ENCODE results near the gene TMTC2. TPM values are rescaled to one million over a fixed set of nuclear protein-coding genes. Genes with fewer than 3 reads are reported as not detected.

Gene TMTC2
- total RNA-seq, 1 donor from 2014 or later: 3.7 TPM

- DNase-seq: no peak
- intact Hi-C loops (cut with DNase I): no loop called here
- ATAC-seq (ENCODE audit: poor library complexity): no peak
These were observed 474.8 kb downstream of the TMTC2 start for GRCh38 chr12:83161456-83161855.

- ATAC-seq (ENCODE audit: poor library complexity) (no peak), DNase-seq (no peak)
- intact Hi-C loops (cut with DNase I): no loop called here
These were observed 482.0 kb downstream of the TMTC2 start for GRCh38 chr12:83168751-83169150.

DNA sequence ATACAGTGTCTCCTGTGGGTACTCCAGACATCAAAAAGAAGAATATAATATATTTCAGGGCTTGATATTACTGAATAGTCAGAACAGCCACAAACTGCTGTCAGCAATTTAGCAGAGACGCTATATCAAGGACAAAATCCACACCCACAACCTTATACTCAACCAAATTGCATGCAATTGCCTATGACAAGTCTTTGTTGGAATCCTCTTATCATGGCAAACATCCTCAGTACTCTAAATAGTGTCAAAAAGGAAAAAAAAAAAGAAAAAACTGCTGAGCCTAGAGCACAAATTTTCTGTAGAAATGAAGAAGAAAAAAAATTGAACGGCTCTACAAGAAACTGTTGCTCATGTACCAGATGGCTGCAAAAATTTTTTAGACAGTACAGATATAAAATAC lies 485.7 kb downstream of the TMTC2 start:
- no peak for DNase-seq
- intact Hi-C loops (cut with DNase I): no loop called here
- no peak for ATAC-seq (ENCODE audit: poor library complexity)

- DNase-seq (no peak), ATAC-seq (ENCODE audit: poor library complexity) (no peak)
- intact Hi-C loops (cut with DNase I): no loop called here
These were observed 486.4 kb downstream of the TMTC2 start for GRCh38 chr12:83172866-83173649.

- ATAC-seq (ENCODE audit: poor library complexity) (no peak), DNase-seq (no peak)
- intact Hi-C loops (cut with DNase I): no loop called here
These were observed 493.3 kb downstream of the TMTC2 start for GRCh38 chr12:83179999-83180398.

DNA sequence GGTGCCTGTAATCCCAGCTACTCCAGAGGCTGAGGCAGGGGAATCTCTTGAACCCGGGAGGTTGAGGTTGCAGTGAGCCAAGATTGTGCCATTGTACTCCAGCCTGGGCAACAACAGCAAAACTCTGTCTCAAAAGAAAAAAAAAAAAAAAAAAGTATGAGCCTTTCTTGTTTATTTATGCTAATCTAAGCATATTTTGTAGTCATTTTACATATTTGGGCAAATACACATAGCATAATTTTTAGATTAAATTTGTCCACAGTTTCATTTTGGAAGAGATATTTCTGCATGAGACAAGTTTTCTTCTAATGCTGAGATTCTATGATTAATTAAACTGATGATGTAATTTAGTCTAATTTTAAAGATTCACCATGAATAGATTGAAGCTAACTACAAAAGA lies 494.4 kb downstream of the TMTC2 start:
- ATAC-seq (ENCODE audit: poor library complexity) (no peak), DNase-seq (no peak)
- intact Hi-C loops (cut with DNase I): no loop called here

DNA sequence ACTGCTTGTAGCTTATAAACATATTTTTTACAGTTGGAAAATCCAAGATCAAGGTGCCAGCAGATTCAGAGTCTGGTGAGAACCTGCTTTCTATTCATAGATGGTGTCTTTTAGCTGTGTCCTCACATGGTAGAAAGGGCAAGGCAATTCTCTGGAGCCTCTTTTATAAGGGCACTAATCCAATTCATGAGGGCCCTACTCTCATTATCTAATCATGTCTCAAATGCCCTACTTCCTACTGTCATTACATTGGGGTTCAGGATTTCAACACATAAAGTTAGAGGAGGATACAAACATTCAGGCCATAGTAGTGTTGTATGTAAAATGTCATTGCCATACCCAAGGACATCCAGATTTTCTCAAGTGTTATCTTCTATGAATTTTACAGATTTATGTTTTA lies 496.4 kb downstream of the TMTC2 start:
- ATAC-seq (ENCODE audit: poor library complexity): no peak
- intact Hi-C loops (cut with DNase I): no loop called here
- no peak for DNase-seq
